ENCODE data around the gene TUSC2. TPM values are rescaled to one million over a fixed set of nuclear protein-coding genes. Genes with fewer than 3 reads are reported as not detected.

Gene TUSC2
- total and polyA plus RNA-seq, 2 experiments from 2014 or later = 41.6 to 71.0 TPM

DNA sequence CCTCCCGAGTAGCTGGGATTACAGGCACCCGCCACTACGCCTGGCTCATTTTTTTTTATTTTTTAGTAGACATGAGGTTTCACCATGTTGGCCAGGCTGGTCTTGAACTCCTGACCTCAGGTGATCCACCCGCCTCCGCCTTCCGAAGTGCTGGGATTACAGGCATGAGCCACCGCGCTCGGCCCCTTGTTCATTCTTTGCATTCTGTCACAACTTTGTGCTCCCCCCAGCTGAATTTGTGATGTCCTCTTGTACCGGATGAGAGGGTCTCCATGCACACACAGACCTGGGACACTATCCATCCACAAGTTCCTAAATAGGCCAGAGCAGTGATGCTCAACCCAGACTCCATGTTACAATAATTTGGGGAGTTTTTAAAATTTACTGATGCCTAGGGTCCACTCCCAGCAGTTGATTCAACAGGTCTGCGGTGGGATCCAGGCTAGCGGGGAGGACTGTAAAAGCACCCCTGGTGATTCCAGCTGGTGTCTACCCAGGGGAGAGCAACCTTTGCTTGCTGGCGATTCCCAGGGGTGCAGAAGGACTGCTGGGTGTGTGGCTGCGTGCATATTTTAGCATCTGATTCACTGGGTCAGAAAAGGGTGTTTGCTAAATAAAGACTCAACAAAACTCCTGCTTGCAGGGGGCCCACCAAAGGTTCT lies 11.6 kb upstream of the TUSC2 start:
- DNase-seq (ENCODE audit: low spot score) = no peak
- H3K9me2 ChIP-seq (ENCODE audit: insufficient read depth) = no peaks in the 10 kb centered on the region
- H3K36me3 ChIP-seq (ENCODE audit: insufficient read depth) = no peaks in the 10 kb centered on the region
- Mint-ChIP-seq H3K36me3 (ENCODE audit: low read depth) (no peaks in the 10 kb centered on the region; the same call in 2 of the 3 replicates), H3K4me1 (peaks cover 29% of the 10 kb centered on the region), H3K27me3 (ENCODE audit: insufficient read depth, low read depth, poor library complexity) (peaks cover 64% of the 10 kb centered on the region), H3K9me3 (peaks cover 3% of the 10 kb centered on the region; the same call in 1 of the 3 replicates), H3K27ac (no peak overlapping the region), H3K4me3 (peak overlapping the region; percentile 62)
- no peak for ATAC-seq
- peak overlapping the region; percentile 90 for H3K4me2 ChIP-seq
- TF ChIP-seq POLR2AphosphoS5 (IDR thresholded peaks at IDR 0.05; ENCODE audit: low read depth) = no peak
- no peak for TF ChIP-seq ZNF331 (CRISPR knock-in tag; IDR thresholded peaks at IDR 0.05; ENCODE audit: low read depth)
- TF ChIP-seq CREB1 (CRISPR knock-in tag; IDR thresholded peaks at IDR 0.05; ENCODE audit: low read depth) = no peak
- TF ChIP-seq NANOG (IDR thresholded peaks at IDR 0.05; ENCODE audit: borderline replicate concordance) = no peak
- TF ChIP-seq, protein P1, sequence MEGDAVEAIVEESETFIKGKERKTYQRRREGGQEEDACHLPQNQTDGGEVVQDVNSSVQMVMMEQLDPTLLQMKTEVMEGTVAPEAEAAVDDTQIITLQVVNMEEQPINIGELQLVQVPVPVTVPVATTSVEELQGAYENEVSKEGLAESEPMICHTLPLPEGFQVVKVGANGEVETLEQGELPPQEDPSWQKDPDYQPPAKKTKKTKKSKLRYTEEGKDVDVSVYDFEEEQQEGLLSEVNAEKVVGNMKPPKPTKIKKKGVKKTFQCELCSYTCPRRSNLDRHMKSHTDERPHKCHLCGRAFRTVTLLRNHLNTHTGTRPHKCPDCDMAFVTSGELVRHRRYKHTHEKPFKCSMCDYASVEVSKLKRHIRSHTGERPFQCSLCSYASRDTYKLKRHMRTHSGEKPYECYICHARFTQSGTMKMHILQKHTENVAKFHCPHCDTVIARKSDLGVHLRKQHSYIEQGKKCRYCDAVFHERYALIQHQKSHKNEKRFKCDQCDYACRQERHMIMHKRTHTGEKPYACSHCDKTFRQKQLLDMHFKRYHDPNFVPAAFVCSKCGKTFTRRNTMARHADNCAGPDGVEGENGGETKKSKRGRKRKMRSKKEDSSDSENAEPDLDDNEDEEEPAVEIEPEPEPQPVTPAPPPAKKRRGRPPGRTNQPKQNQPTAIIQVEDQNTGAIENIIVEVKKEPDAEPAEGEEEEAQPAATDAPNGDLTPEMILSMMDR (conservative IDR thresholded peaks at IDR 0.05; ENCODE audit: low read depth in 2 of 2) = no peak
- TF ChIP-seq, protein P2, sequence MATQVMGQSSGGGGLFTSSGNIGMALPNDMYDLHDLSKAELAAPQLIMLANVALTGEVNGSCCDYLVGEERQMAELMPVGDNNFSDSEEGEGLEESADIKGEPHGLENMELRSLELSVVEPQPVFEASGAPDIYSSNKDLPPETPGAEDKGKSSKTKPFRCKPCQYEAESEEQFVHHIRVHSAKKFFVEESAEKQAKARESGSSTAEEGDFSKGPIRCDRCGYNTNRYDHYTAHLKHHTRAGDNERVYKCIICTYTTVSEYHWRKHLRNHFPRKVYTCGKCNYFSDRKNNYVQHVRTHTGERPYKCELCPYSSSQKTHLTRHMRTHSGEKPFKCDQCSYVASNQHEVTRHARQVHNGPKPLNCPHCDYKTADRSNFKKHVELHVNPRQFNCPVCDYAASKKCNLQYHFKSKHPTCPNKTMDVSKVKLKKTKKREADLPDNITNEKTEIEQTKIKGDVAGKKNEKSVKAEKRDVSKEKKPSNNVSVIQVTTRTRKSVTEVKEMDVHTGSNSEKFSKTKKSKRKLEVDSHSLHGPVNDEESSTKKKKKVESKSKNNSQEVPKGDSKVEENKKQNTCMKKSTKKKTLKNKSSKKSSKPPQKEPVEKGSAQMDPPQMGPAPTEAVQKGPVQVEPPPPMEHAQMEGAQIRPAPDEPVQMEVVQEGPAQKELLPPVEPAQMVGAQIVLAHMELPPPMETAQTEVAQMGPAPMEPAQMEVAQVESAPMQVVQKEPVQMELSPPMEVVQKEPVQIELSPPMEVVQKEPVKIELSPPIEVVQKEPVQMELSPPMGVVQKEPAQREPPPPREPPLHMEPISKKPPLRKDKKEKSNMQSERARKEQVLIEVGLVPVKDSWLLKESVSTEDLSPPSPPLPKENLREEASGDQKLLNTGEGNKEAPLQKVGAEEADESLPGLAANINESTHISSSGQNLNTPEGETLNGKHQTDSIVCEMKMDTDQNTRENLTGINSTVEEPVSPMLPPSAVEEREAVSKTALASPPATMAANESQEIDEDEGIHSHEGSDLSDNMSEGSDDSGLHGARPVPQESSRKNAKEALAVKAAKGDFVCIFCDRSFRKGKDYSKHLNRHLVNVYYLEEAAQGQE (IDR thresholded peaks at IDR 0.05; ENCODE audit: unreplicated experiment) = no peak
- TF ChIP-seq, protein P3, sequence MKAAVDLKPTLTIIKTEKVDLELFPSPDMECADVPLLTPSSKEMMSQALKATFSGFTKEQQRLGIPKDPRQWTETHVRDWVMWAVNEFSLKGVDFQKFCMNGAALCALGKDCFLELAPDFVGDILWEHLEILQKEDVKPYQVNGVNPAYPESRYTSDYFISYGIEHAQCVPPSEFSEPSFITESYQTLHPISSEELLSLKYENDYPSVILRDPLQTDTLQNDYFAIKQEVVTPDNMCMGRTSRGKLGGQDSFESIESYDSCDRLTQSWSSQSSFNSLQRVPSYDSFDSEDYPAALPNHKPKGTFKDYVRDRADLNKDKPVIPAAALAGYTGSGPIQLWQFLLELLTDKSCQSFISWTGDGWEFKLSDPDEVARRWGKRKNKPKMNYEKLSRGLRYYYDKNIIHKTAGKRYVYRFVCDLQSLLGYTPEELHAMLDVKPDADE (IDR thresholded peaks at IDR 0.05) = no peak
- peak overlapping the region; percentile 85; the same call in 1 of the 2 replicates for H2AFZ ChIP-seq
- H3K27me3 ChIP-seq (ENCODE audit: insufficient read depth) = peaks cover 57% of the 10 kb centered on the region
- H3K79me2 ChIP-seq (replicated peaks; ENCODE audit: insufficient read depth) = peaks cover 22% of the 10 kb centered on the region
- no peak overlapping the region for H3K27ac ChIP-seq (ENCODE audit: low read depth)
- H3K4me1 ChIP-seq (ENCODE audit: insufficient read depth) = peaks cover 24% of the 10 kb centered on the region
- H4K20me1 ChIP-seq (replicated peaks; ENCODE audit: insufficient read depth) = peaks cover 11% of the 10 kb centered on the region
- H3K4me3 ChIP-seq = peak overlapping the region; percentile 65
- H3F3A ChIP-seq (replicated peaks; ENCODE audit: low read depth) = peaks cover 38% of the 10 kb centered on the region

DNA sequence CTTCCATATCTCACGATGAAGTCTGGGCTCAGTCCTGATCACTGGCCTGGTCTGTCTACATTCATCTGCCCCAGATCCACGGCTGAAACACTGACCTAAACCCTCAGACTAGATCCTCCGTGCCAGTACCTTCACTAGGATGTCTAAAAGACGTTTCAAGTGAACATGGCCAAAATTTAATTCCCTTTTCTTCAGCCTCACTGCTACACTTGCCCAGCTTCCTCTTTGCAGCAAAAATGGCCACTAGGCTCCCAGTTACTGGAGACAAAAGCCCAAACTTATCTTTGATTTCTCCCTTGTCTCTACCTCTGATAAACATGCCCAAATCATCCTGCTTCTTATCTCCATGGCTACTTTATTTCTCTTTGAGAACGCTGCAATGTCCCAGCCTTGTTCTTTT lies 10.9 kb upstream of the TUSC2 start:
- peaks cover 3% of the 10 kb centered on the region; the same call in 1 of the 3 replicates for H3K9me3 Mint-ChIP-seq
- no peak overlapping the region for H3K27ac ChIP-seq (ENCODE audit: low read depth)

More for the DNA sequence above, 10.9 kb upstream of the TUSC2 start:
- H3K4me1 Mint-ChIP-seq = peaks cover 32% of the 10 kb centered on the region
- H3K4me3 Mint-ChIP-seq = peak overlapping the region; percentile 90
- TF ChIP-seq ZNF114 (CRISPR knock-in tag; IDR thresholded peaks at IDR 0.05) = no peak
- TF ChIP-seq, protein P3 (IDR thresholded peaks at IDR 0.05) = no peak
- no peak overlapping the region for H2AFZ ChIP-seq
- peaks cover 61% of the 10 kb centered on the region for H3K27me3 Mint-ChIP-seq (ENCODE audit: insufficient read depth, low read depth, poor library complexity)
- peaks cover 38% of the 10 kb centered on the region for H3F3A ChIP-seq (replicated peaks; ENCODE audit: low read depth)
- H3K27me3 ChIP-seq (ENCODE audit: insufficient read depth) = peaks cover 51% of the 10 kb centered on the region
- DNase-seq (ENCODE audit: low spot score) = no peak
- ATAC-seq = no peak
- H3K36me3 ChIP-seq (ENCODE audit: insufficient read depth) = no peaks in the 10 kb centered on the region
- H3K9me2 ChIP-seq (ENCODE audit: insufficient read depth) = no peaks in the 10 kb centered on the region
- H3K4me1 ChIP-seq (ENCODE audit: insufficient read depth) = peaks cover 24% of the 10 kb centered on the region
- H3K79me2 ChIP-seq (replicated peaks; ENCODE audit: insufficient read depth) = peaks cover 28% of the 10 kb centered on the region
- no peaks in the 10 kb centered on the region; the same call in 2 of the 3 replicates for H3K36me3 Mint-ChIP-seq (ENCODE audit: low read depth)
- H4K20me1 ChIP-seq (replicated peaks; ENCODE audit: insufficient read depth) = peaks cover 12% of the 10 kb centered on the region
- no peak overlapping the region for H3K4me2 ChIP-seq
- no peak overlapping the region for H3K4me3 ChIP-seq
- H3K27ac Mint-ChIP-seq = no peak overlapping the region

Measured in GM23338 (cell line).